ENCODE results near the gene HBG1.

HBG1 gene

DNA sequence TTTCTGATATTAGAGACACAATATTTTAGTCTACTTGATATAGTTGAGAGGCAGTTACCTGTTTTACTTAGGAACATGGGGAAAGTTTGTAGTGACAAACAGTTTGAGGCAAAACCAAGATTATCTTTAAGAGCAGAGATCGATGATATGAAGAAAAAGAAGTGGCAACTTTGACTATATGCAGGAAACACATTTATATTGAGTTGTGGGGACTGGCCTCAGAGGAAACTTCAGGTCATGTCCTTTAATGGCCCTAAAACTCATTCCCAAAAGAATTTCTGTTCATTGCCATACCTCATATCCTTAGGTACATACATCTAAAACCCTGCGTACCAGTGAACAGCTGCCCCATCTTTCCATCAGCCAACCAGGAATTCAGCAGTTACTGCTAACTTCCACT lies 4.5 kb downstream of the HBG1 start:
- no peak for DNase-seq

- DNase-seq = no peak
Observed at GRCh38 chr11:5243816-5244180, 5.9 kb downstream of the HBG1 start.

DNA sequence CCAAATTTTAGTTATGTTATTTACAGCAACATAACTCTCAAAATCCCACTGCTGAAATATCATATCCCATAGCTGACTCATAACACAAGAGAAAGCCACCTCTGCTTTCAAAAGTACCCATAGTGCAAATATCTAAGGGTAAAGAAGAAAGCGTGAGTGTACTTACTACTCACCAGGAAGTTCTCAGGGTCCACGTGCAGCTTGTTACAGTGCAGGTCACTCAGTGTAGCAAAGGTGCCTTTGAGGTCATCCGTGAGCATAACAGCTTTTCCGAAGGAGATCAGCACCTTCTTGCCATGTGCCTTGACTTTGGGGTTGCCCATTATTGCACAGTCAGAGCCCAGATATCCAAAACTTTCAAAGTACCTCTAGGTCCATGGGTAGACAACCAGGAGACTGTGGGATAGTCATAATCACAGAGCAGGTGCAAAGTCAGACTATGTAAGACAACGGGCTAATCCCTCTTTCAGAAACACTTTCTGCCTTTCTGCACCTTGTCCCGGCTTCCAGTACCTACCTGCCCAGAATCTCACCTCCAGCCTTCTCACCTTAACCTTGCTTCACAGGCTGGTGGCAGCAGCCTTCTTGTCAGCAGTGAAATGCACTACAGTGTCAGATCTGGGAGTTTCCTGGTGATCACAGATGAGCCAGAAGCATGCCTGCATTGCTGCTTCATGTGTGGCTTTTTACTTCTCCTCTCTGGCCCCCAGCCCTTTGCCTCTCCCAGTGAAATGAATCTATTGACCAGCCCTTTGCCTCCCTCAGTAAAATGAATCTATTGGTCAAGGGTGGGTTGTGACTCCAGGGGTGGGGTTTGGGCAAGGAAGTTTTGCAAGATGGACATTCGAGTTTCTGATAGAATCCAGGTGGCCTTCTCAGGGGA lies 6.5 kb downstream of the HBG1 start:
- no peak for DNase-seq

DNA sequence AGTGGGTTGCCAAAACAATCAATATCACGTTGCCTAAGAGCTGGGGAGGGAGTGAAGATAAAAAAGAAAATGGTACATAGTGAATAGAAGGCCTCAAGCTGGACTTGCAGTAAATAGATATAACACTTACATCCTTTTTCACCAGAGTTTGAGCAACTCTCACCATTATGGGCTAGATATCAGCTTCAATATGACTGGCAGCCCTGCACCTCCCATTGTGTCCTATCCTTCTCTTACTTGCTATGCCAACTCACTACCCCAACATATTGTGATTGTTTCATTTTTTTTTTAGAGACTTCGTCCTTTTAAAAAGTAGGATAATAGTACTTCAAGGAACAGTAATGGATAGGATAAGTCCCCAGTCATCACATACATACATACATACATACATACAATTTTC lies 7.4 kb downstream of the HBG1 start:
- DNase-seq = no peak

DNA sequence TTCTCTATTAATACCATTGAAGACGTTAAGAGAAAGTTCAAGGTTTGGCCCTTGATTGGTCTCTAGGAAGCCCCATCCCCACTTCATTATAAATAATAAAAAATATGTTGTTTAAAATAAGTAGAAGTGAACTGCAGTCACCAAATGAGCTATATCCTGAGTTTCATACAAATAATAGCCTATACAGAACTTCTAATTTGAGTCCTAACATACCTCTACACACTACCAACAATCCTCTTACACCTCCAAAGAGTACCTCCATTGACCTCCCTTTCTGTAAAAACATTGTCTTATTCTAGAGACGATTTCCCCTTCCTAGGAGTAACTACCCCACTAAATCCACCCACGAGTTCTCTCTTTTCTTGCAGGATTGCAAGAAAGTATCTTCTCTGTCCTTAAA lies 8.2 kb downstream of the HBG1 start:
- no peak for DNase-seq

DNA sequence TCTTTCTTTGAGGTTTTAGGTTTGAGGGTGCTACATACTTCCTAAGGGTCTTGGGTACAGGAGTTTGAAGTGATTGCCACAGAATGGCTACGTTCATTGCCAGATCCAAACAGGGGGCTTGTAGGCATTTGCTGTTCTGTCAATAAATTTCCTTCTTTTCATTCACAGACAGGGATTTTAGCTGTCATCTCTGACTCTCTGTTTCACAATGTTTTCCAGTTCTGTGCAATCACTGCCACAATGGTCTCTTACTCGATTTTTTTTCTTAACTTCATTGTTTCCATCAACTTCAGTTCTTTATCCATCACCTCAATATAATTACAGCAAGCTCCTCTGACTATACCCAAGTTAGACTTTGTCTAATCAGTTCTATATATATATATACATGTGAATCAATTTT lies 9.2 kb downstream of the HBG1 start:
- DNase-seq = no peak

DNA sequence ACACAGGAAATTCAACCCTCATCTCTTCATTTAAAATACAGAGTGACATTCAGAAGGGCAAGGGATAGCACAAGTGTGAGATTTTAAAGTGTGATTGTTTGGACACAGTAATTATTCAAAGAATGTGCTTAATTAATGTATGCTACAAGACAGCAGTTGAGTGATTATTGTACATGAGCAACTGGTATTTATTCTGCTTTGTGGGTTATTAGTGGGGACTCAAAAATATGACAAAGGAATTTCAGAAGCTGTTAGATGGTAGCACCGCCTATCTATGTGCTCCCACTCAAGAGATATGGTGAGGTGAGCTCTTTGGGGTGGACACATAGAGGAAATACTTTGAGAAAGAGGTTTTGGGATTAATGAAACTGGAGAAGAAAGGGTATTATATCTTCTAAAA lies 9.6 kb downstream of the HBG1 start:
- DNase-seq = no peak

GRCh38 chr11:5239046-5239445 lies 10.6 kb downstream of the HBG1 start:
- no peak for DNase-seq

- DNase-seq = no peak
Observed at GRCh38 chr11:5238486-5238885, 11.2 kb downstream of the HBG1 start.

DNA sequence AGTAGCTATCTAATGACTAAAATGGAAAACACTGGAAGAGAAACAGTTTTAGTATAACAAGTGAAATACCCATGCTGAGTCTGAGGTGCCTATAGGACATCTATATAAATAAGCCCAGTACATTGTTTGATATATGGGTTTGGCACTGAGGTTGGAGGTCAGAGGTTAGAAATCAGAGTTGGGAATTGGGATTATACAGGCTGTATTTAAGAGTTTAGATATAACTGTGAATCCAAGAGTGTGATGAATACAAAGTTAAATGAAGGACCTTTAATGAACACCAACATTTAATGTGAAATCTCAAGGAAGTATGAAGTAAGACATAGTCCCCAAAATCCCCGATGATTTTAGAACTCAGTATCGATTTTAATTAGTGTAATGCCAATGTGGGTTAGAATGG lies 12.2 kb downstream of the HBG1 start:
- DNase-seq = no peak

GRCh38 chr11:5235364-5236095 lies 14.1 kb downstream of the HBG1 start:
- no peak for DNase-seq

DNA sequence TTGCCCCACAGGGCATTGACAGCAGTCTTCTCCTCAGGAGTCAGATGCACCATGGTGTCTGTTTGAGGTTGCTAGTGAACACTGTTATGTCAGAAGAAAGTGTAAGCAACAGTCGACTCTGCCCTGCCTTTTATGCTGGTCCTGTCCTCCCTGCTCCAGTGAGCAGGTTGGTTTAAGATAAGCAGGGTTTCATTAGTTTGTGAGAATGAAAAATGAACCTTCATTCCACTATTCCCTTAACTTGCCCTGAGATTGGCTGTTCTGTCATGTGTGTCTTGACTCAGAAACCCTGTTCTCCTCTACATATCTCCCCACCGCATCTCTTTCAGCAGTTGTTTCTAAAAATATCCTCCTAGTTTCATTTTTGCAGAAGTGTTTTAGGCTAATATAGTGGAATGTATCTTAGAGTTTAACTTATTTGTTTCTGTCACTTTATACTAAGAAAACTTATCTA lies 15.2 kb downstream of the HBG1 start, which contains the start of gene HBD:
TSS of gene HBD (minus strand) at position 103 of the 454 bp plus-strand sequence. CDS start at position 53, 50 bp downstream.
- no peak for DNase-seq

- no peak for DNase-seq
Observed at GRCh38 chr11:5233307-5233706, 16.4 kb downstream of the HBG1 start.

DNA sequence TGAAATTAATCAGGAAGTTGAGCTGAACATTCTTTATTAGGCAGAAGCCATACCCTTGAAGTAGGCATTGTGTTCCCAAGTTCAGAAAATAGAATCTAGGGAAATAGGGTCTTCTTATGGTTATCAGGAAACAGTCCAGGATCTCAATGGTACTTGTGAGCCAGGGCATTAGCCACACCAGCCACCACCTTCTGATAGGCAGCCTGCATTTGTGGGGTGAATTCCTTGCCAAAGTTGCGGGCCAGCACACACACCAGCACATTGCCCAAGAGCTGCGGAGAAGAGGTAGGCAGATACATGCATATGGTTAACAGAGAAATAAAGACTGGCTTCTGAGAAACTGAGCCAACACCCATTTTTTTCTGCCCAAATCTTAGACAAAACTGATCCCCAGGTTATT lies 16.8 kb downstream of the HBG1 start:
- DNase-seq = no peak

- DNase-seq = no peak
Observed at GRCh38 chr11:5232176-5232575, 17.5 kb downstream of the HBG1 start.

DNA sequence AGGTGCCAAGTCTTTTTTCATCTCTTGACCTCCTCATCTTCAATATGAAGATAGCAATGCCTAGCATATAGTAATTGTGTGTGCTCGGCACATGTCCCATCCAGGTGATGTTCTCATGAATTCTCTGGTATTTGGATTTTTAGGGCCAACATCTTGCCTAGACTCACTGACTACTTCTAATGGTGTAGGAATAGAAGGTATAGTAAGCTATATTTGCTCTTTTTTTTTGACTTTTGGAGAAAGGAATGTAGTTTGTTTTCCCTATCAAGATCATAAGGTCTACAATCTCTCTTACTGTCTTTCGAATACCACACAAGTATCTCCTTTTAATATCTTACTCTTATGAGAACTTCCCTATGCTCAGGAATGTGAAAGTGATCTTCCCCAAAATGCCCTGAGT lies 18.5 kb downstream of the HBG1 start:
- DNase-seq = no peak

DNA sequence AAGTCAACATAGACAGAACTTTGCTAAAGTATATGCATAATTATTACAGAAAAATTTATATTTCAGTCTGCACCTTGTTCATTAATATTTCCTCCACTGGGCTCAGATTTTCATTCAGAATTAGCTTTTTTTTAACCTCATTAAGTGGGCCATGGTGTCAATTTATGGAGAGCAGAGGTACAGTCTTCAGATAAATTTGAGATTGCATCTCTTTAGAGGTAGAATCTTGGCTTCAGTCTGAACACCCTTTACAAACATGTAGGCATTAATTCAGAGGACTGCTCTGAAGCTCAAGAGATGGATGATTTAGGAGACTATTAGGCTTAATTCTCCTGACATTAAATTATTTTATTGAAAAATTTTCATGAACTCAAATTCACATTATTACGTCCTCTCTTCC lies 19.4 kb downstream of the HBG1 start:
- no peak for DNase-seq

DNA sequence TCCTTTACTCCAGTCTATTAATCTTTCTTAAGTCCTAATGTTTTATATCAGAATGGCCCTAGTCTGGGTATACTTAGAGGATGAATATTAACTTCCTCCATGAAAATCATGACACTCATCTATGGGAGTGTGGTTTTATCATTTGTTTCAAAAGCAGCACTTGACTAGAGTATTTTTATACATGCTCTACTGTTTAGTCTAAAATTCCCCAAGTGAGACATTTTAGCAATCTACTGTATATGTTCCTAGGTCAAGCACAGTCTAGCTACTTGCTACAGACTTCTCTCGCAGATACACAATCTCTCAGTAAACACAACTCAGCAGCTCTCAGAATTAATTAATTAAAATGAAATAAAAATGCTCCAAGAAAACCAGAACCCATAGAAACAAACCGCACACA lies 19.9 kb downstream of the HBG1 start:
- no peak for DNase-seq

GRCh38 chr11:5229356-5229755 lies 20.3 kb downstream of the HBG1 start:
- DNase-seq = no peak

DNA sequence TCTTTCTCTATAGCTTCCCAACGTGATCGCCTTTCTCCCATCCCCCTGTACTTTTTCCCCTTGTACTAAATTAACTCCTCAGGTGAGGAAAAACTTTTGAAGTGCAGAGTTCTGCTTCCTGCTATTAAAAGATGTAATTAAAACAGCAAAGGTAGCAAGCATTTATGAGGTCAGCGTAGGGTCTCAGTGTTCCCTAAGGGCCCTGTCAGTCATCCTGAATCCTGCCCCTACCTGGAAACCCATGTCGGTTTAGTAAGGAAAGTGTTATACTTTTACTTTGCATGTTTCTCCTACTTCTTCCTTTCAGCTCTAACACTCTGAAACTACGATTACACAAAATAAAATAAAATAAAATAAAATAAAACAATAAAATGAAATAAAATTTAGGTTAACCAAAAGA lies 21.5 kb downstream of the HBG1 start:
- no peak for DNase-seq

GRCh38 chr11:5227681-5228080 lies 22.0 kb downstream of the HBG1 start:
- DNase-seq = no peak

- no peak for DNase-seq
Observed at GRCh38 chr11:5226732-5227310, 22.8 kb downstream of the HBG1 start, which contains the start of gene HBB. HBB (minus strand) TSS chr11:5227071; CDS start chr11:5227021, 50 bp downstream.

DNA sequence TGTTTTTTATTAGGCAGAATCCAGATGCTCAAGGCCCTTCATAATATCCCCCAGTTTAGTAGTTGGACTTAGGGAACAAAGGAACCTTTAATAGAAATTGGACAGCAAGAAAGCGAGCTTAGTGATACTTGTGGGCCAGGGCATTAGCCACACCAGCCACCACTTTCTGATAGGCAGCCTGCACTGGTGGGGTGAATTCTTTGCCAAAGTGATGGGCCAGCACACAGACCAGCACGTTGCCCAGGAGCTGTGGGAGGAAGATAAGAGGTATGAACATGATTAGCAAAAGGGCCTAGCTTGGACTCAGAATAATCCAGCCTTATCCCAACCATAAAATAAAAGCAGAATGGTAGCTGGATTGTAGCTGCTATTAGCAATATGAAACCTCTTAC lies 24.2 kb downstream of the HBG1 start:
- no peak for DNase-seq
